ENCODE measurements around the gene SZRD1.

Gene SZRD1

DNA sequence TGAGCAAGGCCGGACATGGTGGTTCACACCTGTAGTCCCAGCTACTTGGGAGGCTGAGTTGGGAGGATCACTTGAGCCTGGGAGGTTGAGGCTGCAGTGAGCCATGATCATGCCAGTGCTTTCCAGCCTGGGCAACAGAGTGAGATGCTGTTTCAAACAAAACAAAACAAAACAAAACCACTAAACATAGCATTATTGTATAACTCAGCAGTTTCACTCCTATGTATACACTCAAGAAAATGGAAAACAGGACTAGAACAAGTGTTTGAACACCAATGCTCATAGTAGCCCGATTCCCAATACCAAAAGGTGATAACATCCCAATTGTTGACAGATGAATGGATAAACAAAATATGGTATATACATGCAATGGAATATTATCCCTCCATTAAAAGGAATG is 71.5 kb downstream of the SZRD1 start:
- Histone ChIP-seq H3K27me3 (no peaks in the 10 kb centered on the region), H3K9me3 (no peaks in the 10 kb centered on the region), H3K4me3 (ENCODE audit: low read depth, low read length) (no peak overlapping the region), H3K4me1 (no peaks in the 10 kb centered on the region; the same call in 1 of the 2 replicates), H3K36me3 (no peaks in the 10 kb centered on the region)
- TF ChIP-seq, protein P1, sequence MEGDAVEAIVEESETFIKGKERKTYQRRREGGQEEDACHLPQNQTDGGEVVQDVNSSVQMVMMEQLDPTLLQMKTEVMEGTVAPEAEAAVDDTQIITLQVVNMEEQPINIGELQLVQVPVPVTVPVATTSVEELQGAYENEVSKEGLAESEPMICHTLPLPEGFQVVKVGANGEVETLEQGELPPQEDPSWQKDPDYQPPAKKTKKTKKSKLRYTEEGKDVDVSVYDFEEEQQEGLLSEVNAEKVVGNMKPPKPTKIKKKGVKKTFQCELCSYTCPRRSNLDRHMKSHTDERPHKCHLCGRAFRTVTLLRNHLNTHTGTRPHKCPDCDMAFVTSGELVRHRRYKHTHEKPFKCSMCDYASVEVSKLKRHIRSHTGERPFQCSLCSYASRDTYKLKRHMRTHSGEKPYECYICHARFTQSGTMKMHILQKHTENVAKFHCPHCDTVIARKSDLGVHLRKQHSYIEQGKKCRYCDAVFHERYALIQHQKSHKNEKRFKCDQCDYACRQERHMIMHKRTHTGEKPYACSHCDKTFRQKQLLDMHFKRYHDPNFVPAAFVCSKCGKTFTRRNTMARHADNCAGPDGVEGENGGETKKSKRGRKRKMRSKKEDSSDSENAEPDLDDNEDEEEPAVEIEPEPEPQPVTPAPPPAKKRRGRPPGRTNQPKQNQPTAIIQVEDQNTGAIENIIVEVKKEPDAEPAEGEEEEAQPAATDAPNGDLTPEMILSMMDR (IDR thresholded peaks at IDR 0.05; ENCODE audit: low read depth, low read length) = no peak
- no peak for DNase-seq

- DNase-seq = no peak
- TF ChIP-seq, protein P1 (IDR thresholded peaks at IDR 0.05; ENCODE audit: low read depth, low read length) = no peak
- H3K27me3 ChIP-seq = no peaks in the 10 kb centered on the region
- no peaks in the 10 kb centered on the region; the same call in 1 of the 2 replicates for H3K4me1 ChIP-seq
- H3K9me3 ChIP-seq = no peaks in the 10 kb centered on the region
- H3K4me3 ChIP-seq (ENCODE audit: low read depth, low read length) = no peak overlapping the region
- H3K36me3 ChIP-seq = no peaks in the 10 kb centered on the region
Observed at GRCh38 chr1:16438924-16439323, 71.9 kb downstream of the SZRD1 start.

- Histone ChIP-seq H3K36me3 (peaks cover under 1% of the 10 kb centered on the region; the same call in 1 of the 2 replicates), H3K4me3 (ENCODE audit: low read depth, low read length) (peak overlapping the region; percentile 24; the same call in 1 of the 2 replicates), H3K4me1 (no peaks in the 10 kb centered on the region; the same call in 1 of the 2 replicates), H3K9me3 (no peaks in the 10 kb centered on the region), H3K27me3 (no peaks in the 10 kb centered on the region)
- DNase-seq = no peak
- TF ChIP-seq, protein P1 (IDR thresholded peaks at IDR 0.05; ENCODE audit: low read depth, low read length) = no peak
Observed at GRCh38 chr1:16440131-16440469, 73.1 kb downstream of the SZRD1 start.

DNA sequence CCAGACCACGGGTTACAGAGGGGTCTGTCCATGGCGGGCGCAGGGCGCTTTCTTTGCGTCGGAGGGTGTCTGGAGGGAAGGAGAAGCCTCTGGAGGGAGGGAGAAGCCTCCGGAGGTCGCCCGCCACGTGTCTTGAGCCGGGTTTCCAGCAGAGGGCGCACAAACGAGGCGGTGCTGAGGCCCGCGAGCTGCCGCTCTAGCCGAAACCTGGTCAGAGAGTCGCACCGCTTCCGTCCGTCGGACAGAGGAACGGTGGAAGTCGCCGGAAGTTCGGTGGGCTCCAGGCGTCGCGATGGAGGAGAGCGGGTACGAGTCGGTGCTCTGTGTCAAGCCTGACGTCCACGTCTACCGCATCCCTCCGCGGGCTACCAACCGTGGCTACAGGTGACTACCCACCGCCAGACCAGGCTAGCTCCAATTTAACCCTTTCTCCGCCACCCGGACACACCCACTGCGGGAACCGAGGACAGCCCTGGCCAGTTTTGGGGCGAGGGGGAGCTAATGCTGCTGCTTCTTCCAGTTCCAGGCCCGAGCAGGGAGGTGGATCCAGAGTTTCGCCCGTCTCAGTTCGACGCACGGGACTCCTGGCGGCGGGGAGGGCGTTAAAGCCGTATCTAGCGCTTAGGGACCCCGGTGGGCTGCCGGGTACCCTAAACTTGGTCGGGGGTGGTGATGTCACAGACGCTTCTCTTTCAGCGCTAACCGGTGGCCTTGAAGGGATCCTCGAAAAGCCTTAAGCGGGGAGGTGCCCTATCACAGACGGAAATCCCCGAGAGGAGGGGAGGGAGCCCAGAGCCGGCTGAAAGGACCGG is 73.6 kb downstream of the SZRD1 start, which contains the start of gene NECAP2:
NECAP2 (plus strand) TSS at position 255 of the 812 bp plus-strand sequence; CDS start at position 293, 38 bp downstream.
- peaks cover 4% of the 10 kb centered on the region; the same call in 1 of the 2 replicates for H3K36me3 ChIP-seq
- DNase-seq = peak; percentile 90
- TF ChIP-seq, protein P1 (IDR thresholded peaks at IDR 0.05; ENCODE audit: low read depth, low read length) = peak; percentile 48
- H3K4me3 ChIP-seq (ENCODE audit: low read depth, low read length) = peak within 1 kb of the TSS; percentile 89
- H3K9me3 ChIP-seq = no peaks in the 10 kb centered on the region
- H3K27me3 ChIP-seq = no peaks in the 10 kb centered on the region
- no peaks in the 10 kb centered on the region; the same call in 1 of the 2 replicates for H3K4me1 ChIP-seq

GRCh38 chr1:16441282-16441665 is 74.2 kb downstream of the SZRD1 start:
- Histone ChIP-seq H3K9me3 (no peaks in the 10 kb centered on the region), H3K4me3 (ENCODE audit: low read depth, low read length) (peak overlapping the region; percentile 89), H3K4me1 (no peaks in the 10 kb centered on the region; the same call in 1 of the 2 replicates), H3K36me3 (peaks cover 4% of the 10 kb centered on the region; the same call in 1 of the 2 replicates), H3K27me3 (no peaks in the 10 kb centered on the region)
- TF ChIP-seq, protein P1 (IDR thresholded peaks at IDR 0.05; ENCODE audit: low read depth, low read length) = no peak
- no peak for DNase-seq

GRCh38 chr1:16442265-16442664 is 75.2 kb downstream of the SZRD1 start:
- no peak overlapping the region for H3K4me3 ChIP-seq (ENCODE audit: low read depth, low read length)
- H3K27me3 ChIP-seq = no peaks in the 10 kb centered on the region
- no peaks in the 10 kb centered on the region for H3K9me3 ChIP-seq
- TF ChIP-seq, protein P1 (IDR thresholded peaks at IDR 0.05; ENCODE audit: low read depth, low read length) = no peak
- DNase-seq = no peak
- no peaks in the 10 kb centered on the region; the same call in 1 of the 2 replicates for H3K4me1 ChIP-seq
- peaks cover 4% of the 10 kb centered on the region for H3K36me3 ChIP-seq

All from BE2C (cell line).